ENCODE data around the gene FYCO1. TPM values are rescaled to one million over a fixed set of nuclear protein-coding genes. Genes with fewer than 3 reads are reported as not detected.

The FYCO1 gene
- total and polyA plus RNA-seq, 2 of the 8 experiments (the other 6 are each of a cell fraction or from before 2014, with no cell fraction given): 4.8 to 10.8 TPM

DNA sequence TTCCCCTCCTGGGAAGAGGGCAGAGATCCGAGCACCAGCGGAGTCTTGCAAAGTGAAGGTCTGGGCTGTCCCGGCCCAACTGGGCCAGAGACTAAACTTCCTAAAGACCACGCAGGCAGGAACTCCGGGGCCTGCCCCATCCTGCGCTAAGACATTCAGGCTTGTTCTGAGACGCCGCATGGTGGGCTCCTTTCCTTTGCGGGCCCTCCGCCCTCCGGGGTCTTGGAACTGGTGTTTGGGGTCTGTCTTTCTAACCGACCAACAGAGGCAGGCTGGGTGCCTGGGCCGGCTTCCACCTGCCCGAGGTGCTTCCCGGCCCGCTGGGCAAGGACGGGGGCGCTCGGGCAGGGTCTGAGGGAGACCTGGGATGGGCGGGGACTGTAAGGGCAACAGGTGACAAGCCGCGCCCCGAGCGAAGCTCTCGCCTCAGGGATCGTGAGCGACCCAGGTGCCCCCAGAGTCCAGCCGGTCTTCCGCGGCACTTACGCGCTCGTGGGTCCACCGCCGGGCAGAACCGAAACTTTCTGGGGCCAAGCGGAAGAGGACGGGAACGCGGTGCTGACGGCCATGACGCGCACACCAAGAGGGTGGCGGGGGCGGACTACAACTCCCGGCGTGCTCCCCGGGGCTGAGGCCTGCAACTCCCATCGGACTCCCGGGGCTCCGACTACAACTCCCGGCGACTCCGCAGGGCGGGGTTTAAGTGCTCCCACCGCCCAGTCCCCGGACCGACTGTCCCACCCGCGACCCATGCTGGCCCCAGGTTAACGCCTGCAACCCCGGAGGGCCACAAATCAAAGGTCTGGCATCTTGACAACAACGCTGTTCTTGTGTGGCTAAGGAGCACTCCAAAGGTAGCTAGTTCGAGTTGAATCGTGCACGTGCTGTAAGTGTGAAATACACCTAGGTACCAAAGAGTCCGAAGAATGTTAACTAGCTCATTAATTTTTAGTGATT, at the start of gene FYCO1 (continued):
- TF ChIP-seq E2F6 (IDR thresholded peaks at IDR 0.05): peak; percentile 82
- TF ChIP-seq POU5F1 (IDR thresholded peaks at IDR 0.05; ENCODE audit: low read depth, low read length): no peak
- TF ChIP-seq ASH2L (IDR thresholded peaks at IDR 0.05; ENCODE audit: low read length): peak; percentile 75
- peak; percentile 74; the same call in 1 of the 2 replicates for TF ChIP-seq EGR1 (IDR thresholded peaks at IDR 0.05; ENCODE audit: borderline replicate concordance, low read depth, low read length)
